GM23338 (cell line): ENCODE measurements around the gene EHD4. TPM values are rescaled to one million over a fixed set of nuclear protein-coding genes. Genes with fewer than 3 reads are reported as not detected.

ENCODE experiments used
- ATAC-seq: fragments of 200-7000 bp; cut with Tn5 transposase; 3 replicates; pipeline ENCODE4 v1.9.1; 2020
- DNase-seq: peaks from one replicate; pipeline ENCODE4 v3.0.0-alpha.2; 2015; ENCODE audit warnings: low spot score
- H2AFZ ChIP-seq: fragments of 200-600 bp; sonication (generic); 2 replicates; pipeline ENCODE4 v1.8.0; 2016; ENCODE audit warnings: antibody characterized with exemption, mild to moderate bottlenecking, moderate library complexity
- H3F3A ChIP-seq: fragments of 200-600 bp; sonication (generic); replicated peaks from 2 replicates; pipeline ENCODE4 v1.8.0; 2017; ENCODE audit warnings: antibody characterized with exemption, mixed run types, low read depth
- H3K27ac ChIP-seq: fragments of 200-600 bp; sonication (generic); 2 replicates; pipeline ENCODE4 v1.6.1; 2016; ENCODE audit warnings: low read depth
- H3K27me3 ChIP-seq: fragments of 200-600 bp; sonication (generic); 2 replicates; pipeline ENCODE4 v1.8.0; 2016; ENCODE audit warnings: mild to moderate bottlenecking, mixed run types, moderate library complexity; ENCODE audit not compliant: insufficient read depth
- H3K36me3 ChIP-seq: fragments of 200-600 bp; sonication (generic); 2 replicates; pipeline ENCODE4 v1.8.0; 2016; ENCODE audit warnings: mild to moderate bottlenecking; ENCODE audit not compliant: insufficient read depth
- H3K4me1 ChIP-seq: fragments of 200-600 bp; sonication (generic); 2 replicates; pipeline ENCODE4 v1.8.0; 2016; ENCODE audit warnings: mild to moderate bottlenecking, moderate library complexity; ENCODE audit not compliant: insufficient read depth
- H3K4me2 ChIP-seq: fragments of 200-600 bp; sonication (generic); 2 replicates; pipeline ENCODE4 v1.7.1; 2017; ENCODE audit warnings: mixed run types
- H3K4me3 ChIP-seq: fragments of 200-600 bp; sonication (generic); 2 replicates; pipeline ENCODE4 v1.6.1; 2016; ENCODE audit warnings: mixed run types
- H3K79me2 ChIP-seq: fragments of 200-600 bp; sonication (generic); replicated peaks from 2 replicates; pipeline ENCODE4 v1.8.0; 2017; ENCODE audit warnings: mild to moderate bottlenecking; ENCODE audit not compliant: insufficient read depth
- H3K9me2 ChIP-seq: fragments of 200-600 bp; sonication (generic); 2 replicates; pipeline ENCODE4 v1.8.0; 2017; ENCODE audit not compliant: insufficient read depth
- H4K20me1 ChIP-seq: fragments of 200-600 bp; sonication (generic); replicated peaks from 2 replicates; pipeline ENCODE4 v1.8.0; 2017; ENCODE audit warnings: mild to moderate bottlenecking; ENCODE audit not compliant: insufficient read depth
- H3K27ac Mint-ChIP-seq: 2 replicates; pipeline ENCODE4 v1.8.0; 2020; ENCODE audit warnings: inconsistent platforms, mild to moderate bottlenecking, moderate library complexity, mixed read lengths
- H3K27me3 Mint-ChIP-seq: 3 replicates; pipeline ENCODE4 v1.8.0; 2022; ENCODE audit warnings: low read depth, mild to moderate bottlenecking, moderate library complexity, mixed read lengths, inconsistent platforms; ENCODE audit not compliant: insufficient read depth, poor library complexity
- H3K36me3 Mint-ChIP-seq: 3 replicates; pipeline ENCODE4 v1.8.0; 2021; ENCODE audit warnings: low read depth, mild to moderate bottlenecking, inconsistent platforms, moderate library complexity, mixed read lengths
- H3K4me1 Mint-ChIP-seq: 3 replicates; pipeline ENCODE4 v1.8.0; 2020; ENCODE audit warnings: mild to moderate bottlenecking, inconsistent platforms, mixed read lengths
- H3K4me3 Mint-ChIP-seq: 3 replicates; pipeline ENCODE4 v1.8.0; 2021; ENCODE audit warnings: moderate library complexity, mild to moderate bottlenecking, inconsistent platforms, mixed read lengths
- H3K9me3 Mint-ChIP-seq: 3 replicates; pipeline ENCODE4 v1.8.0; 2020; ENCODE audit warnings: moderate library complexity, mild to moderate bottlenecking, inconsistent platforms, mixed read lengths
- CREB1 ChIP-seq: fragments of 250-450 bp; sonication (Bioruptor Pico); IDR thresholded peaks from 2 replicates; pipeline ENCODE4 v1.5.0; 2020; ENCODE audit warnings: low read depth, mild to moderate bottlenecking, moderate library complexity
- CTCF ChIP-seq, 2 experiments: fragments of 200-600 bp in 1 of 2; sonication (generic) in 1 of 2; conservative IDR thresholded peaks; 2 replicates each; pipeline versions ENCODE4 v1.5.1 to v1.6.1; 2016 to 2017; ENCODE audit warnings: antibody characterized with exemption in 2 of 2, low read depth in 2 of 2, mild to moderate bottlenecking in 2 of 2, moderate library complexity in 1 of 2
- ETS1 ChIP-seq: IDR thresholded peaks from 2 replicates; pipeline ENCODE4 v1.6.1; 2016; ENCODE audit warnings: antibody characterized with exemption
- EZH2 ChIP-seq: fragments of 200-600 bp; sonication (generic); IDR thresholded peaks from one replicate; pipeline ENCODE4 v1.8.0; 2017; ENCODE audit warnings: antibody characterized with exemption, mild to moderate bottlenecking, low read depth; ENCODE audit not compliant: unreplicated experiment
- EZH2phosphoT487 ChIP-seq: fragments of 200-600 bp; sonication (generic); IDR thresholded peaks from one replicate; pipeline ENCODE4 v1.8.1; 2018; ENCODE audit warnings: antibody characterized with exemption; ENCODE audit not compliant: unreplicated experiment
- JUNB ChIP-seq: IDR thresholded peaks from one replicate; pipeline ENCODE4 v1.6.1; 2016; ENCODE audit warnings: antibody characterized with exemption; ENCODE audit not compliant: unreplicated experiment
- NANOG ChIP-seq: IDR thresholded peaks from 2 replicates; pipeline ENCODE4 v1.6.1; 2016; ENCODE audit warnings: antibody characterized with exemption, borderline replicate concordance
- POLR2AphosphoS5 ChIP-seq: IDR thresholded peaks from 2 replicates; pipeline ENCODE4 v1.6.1; 2016; ENCODE audit warnings: antibody characterized with exemption, low read depth
- REST ChIP-seq: IDR thresholded peaks from one replicate; pipeline ENCODE4 v1.6.1; 2018; ENCODE audit warnings: antibody characterized with exemption; ENCODE audit not compliant: unreplicated experiment
- STAT1 ChIP-seq: IDR thresholded peaks from one replicate; pipeline ENCODE4 v1.6.1; 2016; ENCODE audit warnings: antibody characterized with exemption; ENCODE audit not compliant: unreplicated experiment
- ZNF114 ChIP-seq: fragments of 250-450 bp; sonication (Bioruptor Pico); IDR thresholded peaks from 2 replicates; pipeline ENCODE4 v1.5.0; 2020; ENCODE audit warnings: mild to moderate bottlenecking, moderate library complexity
- ZNF331 ChIP-seq: fragments of 250-450 bp; sonication (Bioruptor Pico); IDR thresholded peaks from 2 replicates; pipeline ENCODE4 v1.5.0; 2020; ENCODE audit warnings: low read depth, mild to moderate bottlenecking, moderate library complexity
- ZNF462 ChIP-seq: fragments of 250-450 bp; sonication (Bioruptor Pico); IDR thresholded peaks from 2 replicates; pipeline ENCODE4 v1.5.0; 2020; ENCODE audit warnings: mild to moderate bottlenecking, moderate library complexity
- polyA plus RNA-seq: library from polyadenylated mRNA; unstranded; fragments of >200 nt; fragmentation: Nextera tagmentation; extraction: Ambion mirVana; gene quantifications from 2 replicates; pipeline ENCODE4 v1.2.1, GENCODE V29; 2016
- total RNA-seq: library from RNA; depleted of rRNA; stranded (reverse); fragments of >200 nt; shearing (Covaris generic); gene quantifications from 2 replicates; pipeline ENCODE4 v1.2.3, GENCODE V29; 2014

Gene EHD4
- total and polyA plus RNA-seq, 2 experiments from 2014 or later, result 13.0 to 31.0 TPM

GRCh38 chr15:41899854-41900442 lies 72.4 kb downstream of the EHD4 start:
- Mint-ChIP-seq H3K27me3 (peaks cover 10% of the 10 kb centered on the region), H3K9me3 (no peaks in the 10 kb centered on the region), H3K4me3 (no peak overlapping the region), H3K4me1 (peaks cover 3% of the 10 kb centered on the region; the same call in 2 of the 3 replicates), H3K36me3 (peaks cover 32% of the 10 kb centered on the region), H3K27ac (no peak overlapping the region)
- Histone ChIP-seq H3K27ac (no peak overlapping the region), H4K20me1 (peaks cover 8% of the 10 kb centered on the region; the same call in 1 of the 2 replicates), H3K4me2 (no peak overlapping the region), H3K36me3 (peaks cover 3% of the 10 kb centered on the region; the same call in 1 of the 2 replicates), H3K4me1 (no peaks in the 10 kb centered on the region), H2AFZ (no peak overlapping the region), H3K4me3 (no peak overlapping the region), H3K27me3 (no peaks in the 10 kb centered on the region), H3F3A (peaks cover 3% of the 10 kb centered on the region; the same call in 1 of the 2 replicates), H3K9me2 (no peaks in the 10 kb centered on the region), H3K79me2 (0 out of 2 replicates have a peak, but pooled peaks cover 3% of the 10 kb centered on the region)
- ATAC-seq, result no peak
- no peak for DNase-seq
- TF ChIP-seq ZNF331 (CRISPR knock-in tag), result no peak
- no peak for TF ChIP-seq EZH2phosphoT487
- TF ChIP-seq EZH2, result no peak
- no peak for TF ChIP-seq JUNB
- no peak for TF ChIP-seq CREB1 (CRISPR knock-in tag)
- TF ChIP-seq CTCF (conservative IDR thresholded peaks at IDR 0.05; ENCODE audit: low read depth in 2 of 2), result no peak
- TF ChIP-seq POLR2AphosphoS5, result no peak
- no peak for TF ChIP-seq NANOG
- TF ChIP-seq ZNF462, result no peak
- TF ChIP-seq REST, result no peak
- no peak for TF ChIP-seq STAT1
- TF ChIP-seq ZNF114, result no peak
- no peak for TF ChIP-seq ETS1
